Natural killer cell (primary cell): ENCODE data around the gene PRAMEF13. TPM values are rescaled to one million over a fixed set of nuclear protein-coding genes. Genes with fewer than 3 reads are reported as not detected.
"Not testable (repeated sequence)": the region's sequence is repeated elsewhere in the genome, so short reads cannot be mapped to it uniquely, and the experiment has no call there.

ENCODE experiments used
- ATAC-seq, 3 donors: fragments of 150-1000 bp in 2 of 3; fragments of 200-7000 bp in 1 of 3; cut with Tn5 transposase; 1 replicate in 1 of 3; 2 replicates in 2 of 3; pipeline ENCODE4 v1.10.0; 2021; ENCODE audit warnings: mild to moderate bottlenecking in 2 of 3, moderate library complexity in 2 of 3
- DNase-seq, 2 donors: peaks; one replicate each; pipeline versions ENCODE4 v3.0.0 to v3.0.0-alpha.2; 2013 to 2021; ENCODE audit warnings: mixed read lengths in 1 of 2
- H3K27ac ChIP-seq: one replicate; pipeline ENCODE4 v1.5.1; 2013; ENCODE audit warnings: mild to moderate bottlenecking, low read length
- H3K27me3 ChIP-seq: one replicate; pipeline ENCODE4 v1.6.1; 2013; ENCODE audit warnings: low read length; ENCODE audit not compliant: control insufficient read depth, insufficient read depth
- H3K36me3 ChIP-seq: one replicate; pipeline ENCODE4 v1.6.1; 2013; ENCODE audit warnings: low read length; ENCODE audit not compliant: control insufficient read depth, insufficient read depth
- H3K4me1 ChIP-seq: one replicate; pipeline ENCODE4 v1.6.1; 2013; ENCODE audit warnings: low read length; ENCODE audit not compliant: control insufficient read depth, insufficient read depth
- H3K4me3 ChIP-seq: one replicate; pipeline ENCODE4 v1.5.1; 2013; ENCODE audit warnings: low read length
- H3K9me3 ChIP-seq: one replicate; pipeline ENCODE4 v1.6.1; 2013; ENCODE audit warnings: low read length; ENCODE audit not compliant: control insufficient read depth, insufficient read depth
- H3K27ac Mint-ChIP-seq, 2 donors: one replicate each; pipeline ENCODE4 v1.8.0; 2022; ENCODE audit warnings: mild to moderate bottlenecking in 2 of 2, mixed read lengths in 2 of 2, moderate library complexity in 1 of 2
- H3K27me3 Mint-ChIP-seq, 2 donors: one replicate each; pipeline ENCODE4 v1.8.0; 2022; ENCODE audit warnings: low read depth in 2 of 2, mixed read lengths in 2 of 2
- H3K36me3 Mint-ChIP-seq: one replicate; pipeline ENCODE4 v1.8.0; 2022; ENCODE audit warnings: mixed read lengths
- H3K4me1 Mint-ChIP-seq, 2 donors: one replicate each; pipeline ENCODE4 v1.8.0; 2022; ENCODE audit warnings: mixed read lengths in 2 of 2
- H3K4me3 Mint-ChIP-seq: one replicate; pipeline ENCODE4 v1.8.0; 2022; ENCODE audit warnings: mild to moderate bottlenecking, moderate library complexity, mixed read lengths
- H3K9me3 Mint-ChIP-seq, 2 donors: one replicate each; pipeline ENCODE4 v1.8.0; 2022; ENCODE audit warnings: mixed read lengths in 2 of 2
- WGBS: methylation state at CpG from one replicate; pipeline ENCODE4 v1.1.7; 2013; ENCODE audit warnings: missing lambda C conversion rate; ENCODE audit not compliant: insufficient coverage; 5-methylcytosine and 5-hydroxymethylcytosine counted together
- intact Hi-C: fragments of 100-400 bp; cut with micrococcal nuclease; formaldehyde crosslinking; loops from one replicate; pipeline ENCODE4 v1.14.2; 2022
- total RNA-seq, 4 donors: library from RNA; stranded (reverse); fragments of 120-200 nt in 1 of 4; gene quantifications; one replicate each; pipeline versions ENCODE4 v1.2.3 to v1.2.4, GENCODE V29; 2013 to 2022

Gene PRAMEF13
- total RNA-seq, 3 donors from 2014 or later (not counting 1 experiment from before 2014, with no cell fraction given), result not detected

GRCh38 chr1:13165531-13165930 is 35.7 kb downstream of the PRAMEF13 start, which contains the start of gene HNRNPCL4:
Gene HNRNPCL4 (minus strand): TSS chr1:13165631. CDS start chr1:13165467, 164 bp downstream.
- H3K36me3 Mint-ChIP-seq, H3K27ac ChIP-seq, H3K36me3 ChIP-seq, DNase-seq, H3K4me3 Mint-ChIP-seq, H3K9me3 ChIP-seq, H3K4me3 ChIP-seq, H3K27me3 Mint-ChIP-seq, ATAC-seq, H3K4me1 ChIP-seq, H3K27me3 ChIP-seq, H3K4me1 Mint-ChIP-seq, intact Hi-C loops, H3K27ac Mint-ChIP-seq, H3K9me3 Mint-ChIP-seq: not testable (repeated sequence)
- WGBS, result no CpG with 5 or more reads among the region's 8 CpGs

- H3K27me3 Mint-ChIP-seq, H3K36me3 Mint-ChIP-seq, H3K4me1 ChIP-seq, H3K27ac Mint-ChIP-seq, DNase-seq, H3K4me1 Mint-ChIP-seq, ATAC-seq, H3K4me3 Mint-ChIP-seq, H3K4me3 ChIP-seq, H3K36me3 ChIP-seq, H3K9me3 ChIP-seq, H3K9me3 Mint-ChIP-seq, intact Hi-C loops, H3K27me3 ChIP-seq, H3K27ac ChIP-seq: not testable (repeated sequence)
- WGBS, result no CpG with 5 or more reads among the region's 5 CpGs
Observed at GRCh38 chr1:13155909-13156308, 45.3 kb downstream of the PRAMEF13 start, which contains the start of gene PRAMEF26. Gene PRAMEF26 (minus strand): TSS chr1:13156009. CDS start chr1:13153095, 2,914 bp downstream.

Other genes starting within 250 kb of the PRAMEF13 start
- not detected for gene PRAMEF27, start 144.8 kb downstream of the PRAMEF13 start, total RNA-seq
- gene HNRNPCL3, start 140.6 kb downstream of the PRAMEF13 start, total RNA-seq, result not detected
- not detected for gene PRAMEF25, start 130.6 kb downstream of the PRAMEF13 start, total RNA-seq
- not detected for gene HNRNPCL2, start 84.6 kb downstream of the PRAMEF13 start, total RNA-seq
- not detected for gene PRAMEF26, start 45.4 kb downstream of the PRAMEF13 start, total RNA-seq
- not detected for gene HNRNPCL4, start 35.8 kb downstream of the PRAMEF13 start, total RNA-seq
- not detected for gene PRAMEF9, start 29.6 kb downstream of the PRAMEF13 start, total RNA-seq
- gene PRAMEF18, start 24.7 kb upstream of the PRAMEF13 start, total RNA-seq, result not detected
- not detected for gene PRAMEF5, start 52.8 kb upstream of the PRAMEF13 start, total RNA-seq
- gene PRAMEF8, start 83.7 kb upstream of the PRAMEF13 start, total RNA-seq, result not detected
- not detected for gene PRAMEF33, start 102.1 kb upstream of the PRAMEF13 start, total RNA-seq
- not detected for gene PRAMEF15, start 114.2 kb upstream of the PRAMEF13 start, total RNA-seq
- gene PRAMEF14, start 145.7 kb upstream of the PRAMEF13 start, total RNA-seq, result not detected
- gene PRAMEF19, start 170.5 kb upstream of the PRAMEF13 start, total RNA-seq, result not detected
- gene PRAMEF17, start 188.2 kb upstream of the PRAMEF13 start, total RNA-seq, result not detected
- gene PRAMEF20, start 209.0 kb upstream of the PRAMEF13 start, total RNA-seq, result not detected